ENCODE measurements around the gene RANBP3. TPM values are rescaled to one million over a fixed set of nuclear protein-coding genes. Genes with fewer than 3 reads are reported as not detected.

RANBP3 gene
- total RNA-seq, 4 donors from 2014 or later: 37.4 to 74.3 (median 61.3) TPM

DNA sequence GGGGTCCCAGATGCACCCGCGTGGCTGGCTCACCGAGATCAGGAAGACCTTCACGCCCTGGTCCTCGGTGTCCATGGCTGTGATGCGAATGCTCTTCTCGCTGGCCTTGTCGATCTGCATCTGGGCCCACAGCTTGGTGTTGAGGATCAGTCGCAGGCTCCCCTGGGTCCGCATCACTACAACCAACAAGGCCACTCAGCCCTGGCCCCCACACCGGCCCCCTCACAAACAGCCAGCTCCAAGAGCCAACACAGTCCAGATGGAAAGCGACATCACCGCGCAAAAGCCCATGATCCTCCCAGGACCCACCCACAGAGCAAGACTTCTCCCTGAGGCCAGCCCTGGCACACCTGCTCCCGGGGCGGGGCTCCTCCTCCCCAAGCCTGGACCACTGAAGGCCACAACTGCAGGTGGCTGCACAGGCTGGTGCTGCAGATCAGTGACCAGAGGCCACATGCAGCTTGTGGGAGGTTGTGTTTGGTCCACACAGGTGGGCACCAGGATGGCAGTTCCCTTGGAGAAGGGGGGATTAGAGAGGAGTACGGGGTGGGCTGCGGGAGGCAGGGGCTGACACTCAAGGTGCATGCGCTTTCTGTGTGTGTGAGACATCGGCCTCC lies 59.4 kb downstream of the RANBP3 start:
- TF ChIP-seq, protein P1, sequence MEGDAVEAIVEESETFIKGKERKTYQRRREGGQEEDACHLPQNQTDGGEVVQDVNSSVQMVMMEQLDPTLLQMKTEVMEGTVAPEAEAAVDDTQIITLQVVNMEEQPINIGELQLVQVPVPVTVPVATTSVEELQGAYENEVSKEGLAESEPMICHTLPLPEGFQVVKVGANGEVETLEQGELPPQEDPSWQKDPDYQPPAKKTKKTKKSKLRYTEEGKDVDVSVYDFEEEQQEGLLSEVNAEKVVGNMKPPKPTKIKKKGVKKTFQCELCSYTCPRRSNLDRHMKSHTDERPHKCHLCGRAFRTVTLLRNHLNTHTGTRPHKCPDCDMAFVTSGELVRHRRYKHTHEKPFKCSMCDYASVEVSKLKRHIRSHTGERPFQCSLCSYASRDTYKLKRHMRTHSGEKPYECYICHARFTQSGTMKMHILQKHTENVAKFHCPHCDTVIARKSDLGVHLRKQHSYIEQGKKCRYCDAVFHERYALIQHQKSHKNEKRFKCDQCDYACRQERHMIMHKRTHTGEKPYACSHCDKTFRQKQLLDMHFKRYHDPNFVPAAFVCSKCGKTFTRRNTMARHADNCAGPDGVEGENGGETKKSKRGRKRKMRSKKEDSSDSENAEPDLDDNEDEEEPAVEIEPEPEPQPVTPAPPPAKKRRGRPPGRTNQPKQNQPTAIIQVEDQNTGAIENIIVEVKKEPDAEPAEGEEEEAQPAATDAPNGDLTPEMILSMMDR (IDR thresholded peaks at IDR 0.05 in 4 of 5, conservative IDR thresholded peaks at IDR 0.05 in 1 of 5): no peak
- no peak for TF ChIP-seq POLR2A (IDR thresholded peaks at IDR 0.05)
- no peak overlapping the region for H3K4me3 ChIP-seq
- H3K36me3 ChIP-seq: peaks cover 0 to 75% of the 10 kb centered on the region in 2 donors
- no peaks in the 10 kb centered on the region for H3K9me3 ChIP-seq
- in situ Hi-C loops (cut with MboI; ENCODE audit: low sequenced_read_pairs in 4 of 4) (no loop called here), intact Hi-C loops (cut with DNase I; ENCODE audit: low total_unique reads) (no loop called here)
- H3K4me1 ChIP-seq: no peaks in the 10 kb centered on the region
- no peak overlapping the region for H3K27ac ChIP-seq
- no peak for ATAC-seq
- H3K27me3 ChIP-seq: no peaks in the 10 kb centered on the region
- DNase-seq: no peak

DNA sequence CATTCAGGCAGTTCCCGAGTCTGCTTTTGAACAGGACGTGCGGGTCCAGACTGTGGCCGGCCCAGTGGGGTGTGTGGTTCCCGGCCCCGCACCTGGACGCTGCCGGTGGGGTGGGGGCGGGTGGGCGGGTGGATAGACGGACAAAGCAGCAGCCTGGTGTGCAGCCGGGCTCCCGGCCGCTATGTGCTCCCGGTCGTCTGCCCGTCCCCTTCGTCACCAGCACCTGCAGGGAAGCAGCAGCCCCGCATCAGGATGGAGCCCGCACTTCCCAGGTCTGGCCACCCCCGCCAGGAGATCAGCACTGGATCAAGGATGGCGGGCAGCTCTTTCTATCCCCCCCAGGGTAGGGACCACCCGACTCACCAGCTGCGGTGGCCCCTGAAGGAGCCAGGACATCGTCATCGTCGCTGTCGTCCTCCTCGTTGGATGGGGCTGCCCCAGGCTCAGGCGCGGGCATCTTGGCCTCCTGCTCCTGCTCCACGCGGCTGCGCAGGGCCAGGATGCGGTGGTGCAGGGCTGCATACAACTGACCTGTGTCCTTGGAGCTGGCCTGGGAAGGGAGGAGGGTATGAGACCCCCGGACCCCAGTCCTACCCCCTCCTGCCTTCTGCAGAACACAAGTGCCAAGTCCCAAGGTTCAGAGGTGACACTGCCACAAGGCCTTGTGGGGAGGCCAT lies 60.4 kb downstream of the RANBP3 start:
- no peaks in the 10 kb centered on the region for H3K27me3 ChIP-seq
- in situ Hi-C loops (cut with MboI; ENCODE audit: low sequenced_read_pairs in 4 of 4) (no loop called here), intact Hi-C loops (cut with DNase I; ENCODE audit: low total_unique reads) (no loop called here)
- H3K4me3 ChIP-seq: no peak overlapping the region
- H3K9me3 ChIP-seq: no peaks in the 10 kb centered on the region
- TF ChIP-seq, protein P1 (IDR thresholded peaks at IDR 0.05 in 4 of 5, conservative IDR thresholded peaks at IDR 0.05 in 1 of 5): no peak
- TF ChIP-seq POLR2A (IDR thresholded peaks at IDR 0.05): no peak
- H3K4me1 ChIP-seq: no peaks in the 10 kb centered on the region
- DNase-seq (no peak), ATAC-seq (no peak)
- no peak overlapping the region for H3K27ac ChIP-seq
- peaks cover 0 to 65% of the 10 kb centered on the region in 2 donors for H3K36me3 ChIP-seq

- H3K36me3 ChIP-seq: peaks cover 0 to 51% of the 10 kb centered on the region in 2 donors
- no peak overlapping the region for H3K27ac ChIP-seq
- in situ Hi-C loops (cut with MboI; ENCODE audit: low sequenced_read_pairs in 4 of 4) (no loop called here), intact Hi-C loops (cut with DNase I; ENCODE audit: low total_unique reads) (no loop called here)
- no peaks in the 10 kb centered on the region for H3K9me3 ChIP-seq
- H3K4me1 ChIP-seq: no peaks in the 10 kb centered on the region
- ATAC-seq (no peak), DNase-seq (no peak)
- TF ChIP-seq, protein P1 (IDR thresholded peaks at IDR 0.05 in 4 of 5, conservative IDR thresholded peaks at IDR 0.05 in 1 of 5): no peak
- TF ChIP-seq POLR2A (IDR thresholded peaks at IDR 0.05): no peak
- no peak overlapping the region for H3K4me3 ChIP-seq
- H3K27me3 ChIP-seq: no peaks in the 10 kb centered on the region
Measured at GRCh38 chr19:5916181-5916708, 61.7 kb downstream of the RANBP3 start.

- TF ChIP-seq POLR2A (IDR thresholded peaks at IDR 0.05): no peak
- TF ChIP-seq, protein P1 (IDR thresholded peaks at IDR 0.05 in 4 of 5, conservative IDR thresholded peaks at IDR 0.05 in 1 of 5): no peak
- Histone ChIP-seq H3K4me1 (no peaks in the 10 kb centered on the region), H3K27ac (no peak overlapping the region), H3K36me3 (peaks cover 0 to 47% of the 10 kb centered on the region in 2 donors), H3K27me3 (no peaks in the 10 kb centered on the region), H3K4me3 (no peak overlapping the region), H3K9me3 (no peaks in the 10 kb centered on the region)
- DNase-seq: no peak
- ATAC-seq: no peak
- in situ Hi-C loops (cut with MboI; ENCODE audit: low sequenced_read_pairs in 4 of 4) (no loop called here), intact Hi-C loops (cut with DNase I; ENCODE audit: low total_unique reads) (no loop called here)
Measured at GRCh38 chr19:5915782-5916165, 62.2 kb downstream of the RANBP3 start.

All from gastrocnemius medialis (tissue), 4 donors.